GM21447 (cell line): ENCODE results near the gene ARFGEF3.
"Not testable (repeated sequence)": the region's sequence is repeated elsewhere in the genome, so short reads cannot be mapped to it uniquely, and the experiment has no call there.

Experiments
- ATAC-seq: cut with Tn5 transposase; IDR thresholded peaks from one replicate; pipeline ENCODE4 v1.9.1; 2021; ENCODE audit not compliant: unreplicated experiment

Gene ARFGEF3

GRCh38 chr6:138211048-138211581 lies 49.4 kb downstream of the ARFGEF3 start:
- no peak for ATAC-seq

DNA sequence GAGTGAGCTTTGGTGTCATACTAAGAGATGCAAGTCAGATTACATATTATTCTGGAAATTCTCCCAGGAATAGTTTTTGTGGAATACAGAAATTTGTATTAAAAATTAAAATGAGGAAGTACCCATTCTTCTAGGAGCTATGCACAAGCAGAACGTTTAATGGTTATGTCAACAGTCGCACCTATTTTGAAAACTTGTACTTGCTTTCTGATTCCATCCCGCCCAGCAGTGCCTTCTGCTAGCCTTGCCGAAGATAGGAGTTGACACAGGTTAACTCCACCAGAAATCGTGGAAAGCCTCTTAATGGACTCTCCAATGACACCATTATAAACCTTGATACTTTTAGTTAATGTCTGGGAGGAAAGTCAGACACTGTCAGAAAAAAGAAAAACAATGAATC lies 49.9 kb downstream of the ARFGEF3 start:
- ATAC-seq, result no peak

- ATAC-seq, result not testable (repeated sequence)
These were observed 50.8 kb downstream of the ARFGEF3 start for GRCh38 chr6:138212530-138212929.

- ATAC-seq, result no peak
These were observed 53.5 kb downstream of the ARFGEF3 start for GRCh38 chr6:138215093-138215782.

DNA sequence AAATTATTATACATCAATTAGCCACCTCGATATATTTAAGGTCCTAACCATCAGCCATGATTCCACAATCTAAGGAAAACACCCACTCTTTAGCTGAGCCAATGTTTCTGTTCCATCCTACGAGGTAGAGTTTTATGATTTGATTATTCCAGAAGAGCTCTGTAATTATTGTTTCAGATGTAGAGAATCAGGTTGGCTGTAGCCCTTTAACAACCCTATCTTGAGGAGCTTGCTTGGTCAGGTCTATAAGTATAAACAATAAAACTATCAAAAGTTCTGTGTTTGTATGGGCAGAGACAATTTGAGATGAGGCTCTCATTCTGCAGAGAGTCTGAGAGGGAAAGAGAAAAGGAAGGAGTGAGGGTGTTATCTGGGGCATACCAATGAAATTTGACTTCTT lies 56.7 kb downstream of the ARFGEF3 start, which contains the start of gene PBOV1:
TSS of gene PBOV1 (minus strand) at position 43 of the 400 bp plus-strand sequence. CDS start 96 bp downstream, outside the sequence.
- no peak for ATAC-seq

GRCh38 chr6:138219398-138219797 lies 57.7 kb downstream of the ARFGEF3 start:
- no peak for ATAC-seq

- ATAC-seq, result no peak
These were observed 58.2 kb downstream of the ARFGEF3 start for GRCh38 chr6:138219901-138220300.

- no peak for ATAC-seq
These were observed 61.3 kb downstream of the ARFGEF3 start for GRCh38 chr6:138222901-138223546.

DNA sequence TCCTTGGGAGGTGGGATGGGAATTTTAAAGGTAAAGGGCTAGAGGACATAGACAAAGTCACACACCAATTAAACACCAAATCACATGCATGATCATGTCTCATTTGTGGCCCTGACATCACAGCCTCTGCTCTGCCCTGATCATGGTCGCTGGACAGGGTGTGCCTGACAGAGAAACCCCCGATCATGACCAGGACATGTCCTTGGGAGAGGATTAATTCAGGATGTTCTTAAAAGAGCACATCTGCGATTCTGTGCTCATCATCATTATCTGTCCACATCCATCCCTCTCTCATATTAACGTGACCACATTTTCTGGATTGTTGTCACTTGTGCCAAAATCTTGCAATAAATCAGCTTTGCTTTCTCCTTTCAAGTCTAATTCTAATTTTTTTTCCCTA lies 64.2 kb downstream of the ARFGEF3 start:
- ATAC-seq, result no peak

DNA sequence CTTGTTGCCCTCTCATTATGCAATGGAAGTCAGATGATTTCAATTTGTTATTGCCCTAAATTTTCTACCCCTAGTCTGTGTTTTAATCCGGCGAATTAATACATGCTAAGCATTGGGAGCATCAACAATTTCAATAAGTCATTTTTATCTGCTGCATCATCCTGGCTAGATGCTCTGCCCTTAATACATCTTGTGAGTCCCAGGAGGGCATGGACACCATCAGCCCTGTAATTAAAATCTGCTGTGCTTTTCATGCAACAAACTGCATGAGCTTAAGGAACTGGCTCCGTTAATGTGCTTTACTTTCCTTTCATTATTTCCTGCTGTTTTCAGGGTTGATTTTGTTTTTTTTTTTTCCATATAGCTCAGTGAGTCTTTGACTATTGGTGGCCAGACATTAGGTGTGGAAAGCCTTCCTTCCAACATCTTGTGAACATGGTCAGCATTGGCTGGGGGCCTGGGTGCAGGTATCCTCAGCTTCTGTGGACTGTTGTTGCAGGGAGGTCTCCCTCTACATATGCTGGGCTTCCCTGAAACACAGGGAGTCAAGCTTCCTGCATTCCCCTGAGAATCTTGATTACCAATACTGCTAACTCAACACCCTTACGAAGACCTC lies 65.1 kb downstream of the ARFGEF3 start:
- ATAC-seq, result no peak

- ATAC-seq, result no peak
These were observed 65.6 kb downstream of the ARFGEF3 start for GRCh38 chr6:138227316-138227781.

DNA sequence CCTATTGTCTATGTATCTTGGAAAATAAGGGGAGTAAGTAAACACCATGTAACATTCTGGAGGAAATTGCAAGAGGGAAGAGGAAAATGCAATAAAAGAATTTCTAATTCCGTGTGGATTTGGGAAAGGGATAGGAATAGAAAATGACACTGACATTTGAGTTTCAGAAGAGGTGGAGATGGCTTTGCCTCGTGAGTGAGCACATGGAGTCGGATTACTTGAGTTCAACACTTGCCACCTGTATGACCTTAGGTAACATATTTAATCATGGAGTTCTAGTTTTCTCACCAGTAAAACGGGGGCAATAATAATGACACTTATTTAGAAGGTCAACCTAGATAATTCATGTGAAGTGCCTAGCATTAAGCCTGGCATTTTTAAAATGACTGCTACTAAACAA lies 67.3 kb downstream of the ARFGEF3 start:
- ATAC-seq, result no peak

DNA sequence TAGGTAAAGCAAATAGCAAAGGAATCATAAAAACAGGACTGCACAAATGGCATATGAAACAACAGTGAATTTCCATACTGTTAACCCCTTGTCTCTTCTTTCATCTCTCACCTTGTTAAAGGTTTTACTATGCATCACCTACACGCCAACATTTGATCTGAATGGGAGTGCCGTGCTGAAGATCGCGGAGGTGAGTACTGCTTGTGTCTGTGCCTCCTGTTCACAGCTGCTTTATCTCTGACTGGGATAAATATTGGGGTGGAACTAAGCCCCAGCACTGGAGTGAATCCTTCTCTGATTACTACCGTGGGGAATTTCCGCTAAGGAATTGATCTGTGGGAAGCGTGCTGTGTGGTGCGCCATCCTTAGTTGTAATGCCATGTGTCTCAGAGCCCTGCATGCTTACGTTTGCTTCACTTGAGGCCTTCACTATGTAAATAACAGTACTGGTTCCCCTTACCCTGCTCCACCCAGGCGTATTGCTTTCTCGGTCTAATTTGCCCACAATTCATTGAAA lies 68.0 kb downstream of the ARFGEF3 start:
- ATAC-seq, result no peak

GRCh38 chr6:138230221-138230620 lies 68.5 kb downstream of the ARFGEF3 start:
- ATAC-seq, result no peak

- no peak for ATAC-seq
These were observed 69.1 kb downstream of the ARFGEF3 start for GRCh38 chr6:138230759-138231380.

DNA sequence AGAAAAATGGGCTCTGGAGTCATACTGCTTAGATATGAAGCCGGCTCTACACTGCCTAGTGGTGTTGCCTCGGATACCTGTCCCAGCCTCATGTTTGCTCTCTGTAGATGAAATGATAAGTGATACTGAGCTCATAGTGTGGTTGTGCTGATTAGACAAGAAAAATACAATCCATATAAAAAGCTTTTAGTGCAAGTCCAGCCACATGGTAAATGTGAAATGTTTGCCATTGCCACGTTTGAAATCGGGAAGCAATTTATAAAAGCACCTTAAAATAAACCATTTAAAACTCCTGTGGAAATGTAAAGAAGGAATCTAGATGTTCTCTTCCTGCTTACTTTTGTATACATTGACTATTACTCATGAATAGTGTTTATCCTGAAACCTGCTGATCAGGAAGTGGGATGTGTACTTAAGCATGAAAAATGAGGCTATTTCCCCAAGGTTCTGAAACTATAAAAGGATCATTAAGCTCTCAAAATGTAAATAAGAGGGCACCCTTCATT lies 69.7 kb downstream of the ARFGEF3 start:
- no peak for ATAC-seq

- ATAC-seq, result no peak
These were observed 72.6 kb downstream of the ARFGEF3 start for GRCh38 chr6:138234363-138234762.

GRCh38 chr6:138235205-138235604 lies 73.5 kb downstream of the ARFGEF3 start:
- no peak for ATAC-seq

GRCh38 chr6:138235693-138236092 lies 74.0 kb downstream of the ARFGEF3 start:
- no peak for ATAC-seq

GRCh38 chr6:138237463-138237862 lies 75.7 kb downstream of the ARFGEF3 start:
- no peak for ATAC-seq

- no peak for ATAC-seq
These were observed 76.6 kb downstream of the ARFGEF3 start for GRCh38 chr6:138238368-138238767.
